Osteocyte (in vitro differentiated cells): Measurements from ENCODE around the gene ZNF222. TPM values are rescaled to one million over a fixed set of nuclear protein-coding genes. Genes with fewer than 3 reads are reported as not detected.

Experiments used
- DNase-seq: peaks from one replicate; pipeline ENCODE4 v3.0.0; 2021; ENCODE audit warnings: mixed read lengths; ENCODE audit not compliant: unreplicated experiment; ENCODE audit errors: extremely low spot score
- H3K27ac Mint-ChIP-seq: one replicate; pipeline ENCODE4 v1.8.0; 2021; ENCODE audit warnings: mild to moderate bottlenecking, mixed read lengths; ENCODE audit not compliant: unreplicated experiment
- H3K27me3 Mint-ChIP-seq: one replicate; pipeline ENCODE4 v1.8.0; 2021; ENCODE audit warnings: mixed read lengths; ENCODE audit not compliant: unreplicated experiment
- H3K36me3 Mint-ChIP-seq: one replicate; pipeline ENCODE4 v1.8.0; 2021; ENCODE audit warnings: mixed read lengths; ENCODE audit not compliant: unreplicated experiment
- H3K4me1 Mint-ChIP-seq: one replicate; pipeline ENCODE4 v1.8.0; 2021; ENCODE audit warnings: mixed read lengths; ENCODE audit not compliant: unreplicated experiment
- H3K4me3 Mint-ChIP-seq: one replicate; pipeline ENCODE4 v1.8.0; 2021; ENCODE audit warnings: mild to moderate bottlenecking, moderate library complexity, mixed read lengths; ENCODE audit not compliant: unreplicated experiment
- H3K9me3 Mint-ChIP-seq: one replicate; pipeline ENCODE4 v1.8.0; 2021; ENCODE audit warnings: mixed read lengths; ENCODE audit not compliant: unreplicated experiment
- total RNA-seq: library from RNA; stranded (reverse); gene quantifications from 2 replicates; pipeline ENCODE4 v1.2.1, GENCODE V29; 2021
- TF ChIP-seq, protein P1 (sequence below): fragments of 200-600 bp; sonication (generic); IDR thresholded peaks from 2 replicates; pipeline ENCODE4 v1.5.0; 2021; ENCODE audit warnings: antibody characterized with exemption, mild to moderate bottlenecking, moderate library complexity

The ZNF222 gene
- total RNA-seq, 1 donor from 2014 or later, result 6.1 TPM

- DNase-seq, result no peak
- TF ChIP-seq, protein P1, sequence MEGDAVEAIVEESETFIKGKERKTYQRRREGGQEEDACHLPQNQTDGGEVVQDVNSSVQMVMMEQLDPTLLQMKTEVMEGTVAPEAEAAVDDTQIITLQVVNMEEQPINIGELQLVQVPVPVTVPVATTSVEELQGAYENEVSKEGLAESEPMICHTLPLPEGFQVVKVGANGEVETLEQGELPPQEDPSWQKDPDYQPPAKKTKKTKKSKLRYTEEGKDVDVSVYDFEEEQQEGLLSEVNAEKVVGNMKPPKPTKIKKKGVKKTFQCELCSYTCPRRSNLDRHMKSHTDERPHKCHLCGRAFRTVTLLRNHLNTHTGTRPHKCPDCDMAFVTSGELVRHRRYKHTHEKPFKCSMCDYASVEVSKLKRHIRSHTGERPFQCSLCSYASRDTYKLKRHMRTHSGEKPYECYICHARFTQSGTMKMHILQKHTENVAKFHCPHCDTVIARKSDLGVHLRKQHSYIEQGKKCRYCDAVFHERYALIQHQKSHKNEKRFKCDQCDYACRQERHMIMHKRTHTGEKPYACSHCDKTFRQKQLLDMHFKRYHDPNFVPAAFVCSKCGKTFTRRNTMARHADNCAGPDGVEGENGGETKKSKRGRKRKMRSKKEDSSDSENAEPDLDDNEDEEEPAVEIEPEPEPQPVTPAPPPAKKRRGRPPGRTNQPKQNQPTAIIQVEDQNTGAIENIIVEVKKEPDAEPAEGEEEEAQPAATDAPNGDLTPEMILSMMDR, result no peak
- peaks cover 9% of the 10 kb centered on the region for H3K4me1 Mint-ChIP-seq
- no peak overlapping the region for H3K4me3 Mint-ChIP-seq
- no peaks in the 10 kb centered on the region for H3K27me3 Mint-ChIP-seq
- H3K27ac Mint-ChIP-seq, result no peak overlapping the region
- H3K9me3 Mint-ChIP-seq, result peaks cover 25% of the 10 kb centered on the region
- peaks cover 43% of the 10 kb centered on the region for H3K36me3 Mint-ChIP-seq
These were observed 27.4 kb upstream of the ZNF222 start for GRCh38 chr19:43997631-43998290.

- Mint-ChIP-seq H3K4me3 (peak overlapping the region; percentile 99), H3K36me3 (peaks cover 25% of the 10 kb centered on the region), H3K27me3 (no peaks in the 10 kb centered on the region), H3K9me3 (peaks cover 23% of the 10 kb centered on the region), H3K4me1 (peaks cover 18% of the 10 kb centered on the region), H3K27ac (peak overlapping the region; percentile 97)
- TF ChIP-seq, protein P1, result no peak
- no peak for DNase-seq
These were observed 23.0 kb upstream of the ZNF222 start for GRCh38 chr19:44002212-44002565.

DNA sequence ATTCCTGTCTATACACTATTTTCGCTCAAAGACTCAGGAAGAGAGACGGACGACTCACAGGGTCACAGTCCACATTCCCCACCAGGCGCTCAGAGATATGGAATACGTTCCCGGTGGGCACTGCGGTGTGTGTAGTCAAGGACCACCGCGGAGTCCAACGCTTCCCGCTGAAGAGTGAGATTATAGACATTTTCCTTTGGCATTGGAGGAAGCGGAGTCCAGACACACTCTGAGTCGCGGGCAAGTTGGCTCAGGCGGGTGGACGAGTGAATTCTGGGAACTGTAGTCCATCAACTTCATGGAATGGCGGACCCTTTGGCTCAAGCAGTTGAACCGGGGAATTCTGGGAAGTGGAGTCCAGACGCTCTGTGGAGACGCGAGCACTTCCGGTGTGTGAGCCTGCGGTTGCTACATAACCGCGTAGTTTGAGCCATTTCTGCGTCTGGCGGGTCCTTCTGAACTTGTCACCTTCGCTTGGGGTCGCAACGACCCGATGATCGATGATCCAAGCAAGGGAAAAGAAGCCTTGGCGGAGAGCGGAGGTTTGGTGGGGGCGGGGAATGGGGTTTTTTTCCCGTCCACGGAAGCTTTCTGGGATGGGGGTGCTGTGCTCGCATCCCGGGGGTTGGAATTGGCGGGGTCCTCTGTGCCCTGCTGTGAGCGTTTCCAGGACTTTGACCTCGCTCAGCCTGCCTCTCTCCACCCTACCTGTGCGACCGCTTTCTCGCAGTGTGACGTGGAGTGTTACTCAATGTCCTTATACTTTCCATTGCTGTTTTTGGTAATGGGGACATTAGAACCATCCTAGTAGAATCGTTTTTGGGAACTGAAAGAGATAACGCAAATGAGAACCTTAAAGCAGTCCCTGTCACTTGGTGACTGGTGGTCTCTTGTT is 22.4 kb upstream of the ZNF222 start, which contains the start of gene ZNF230:
Gene ZNF230, plus strand, starts transcription at position 392 of the 895 bp plus-strand sequence. CDS start 4,122 bp downstream, outside the sequence.
- peak within 1 kb of the TSS; percentile 97 for H3K27ac Mint-ChIP-seq
- peak; percentile 94 for DNase-seq
- H3K36me3 Mint-ChIP-seq, result peaks cover 26% of the 10 kb centered on the region
- no peaks in the 10 kb centered on the region for H3K27me3 Mint-ChIP-seq
- peaks cover 25% of the 10 kb centered on the region for H3K9me3 Mint-ChIP-seq
- peak within 1 kb of the TSS; percentile 99 for H3K4me3 Mint-ChIP-seq
- peaks cover 18% of the 10 kb centered on the region for H3K4me1 Mint-ChIP-seq
- TF ChIP-seq, protein P1, result no peak

DNA sequence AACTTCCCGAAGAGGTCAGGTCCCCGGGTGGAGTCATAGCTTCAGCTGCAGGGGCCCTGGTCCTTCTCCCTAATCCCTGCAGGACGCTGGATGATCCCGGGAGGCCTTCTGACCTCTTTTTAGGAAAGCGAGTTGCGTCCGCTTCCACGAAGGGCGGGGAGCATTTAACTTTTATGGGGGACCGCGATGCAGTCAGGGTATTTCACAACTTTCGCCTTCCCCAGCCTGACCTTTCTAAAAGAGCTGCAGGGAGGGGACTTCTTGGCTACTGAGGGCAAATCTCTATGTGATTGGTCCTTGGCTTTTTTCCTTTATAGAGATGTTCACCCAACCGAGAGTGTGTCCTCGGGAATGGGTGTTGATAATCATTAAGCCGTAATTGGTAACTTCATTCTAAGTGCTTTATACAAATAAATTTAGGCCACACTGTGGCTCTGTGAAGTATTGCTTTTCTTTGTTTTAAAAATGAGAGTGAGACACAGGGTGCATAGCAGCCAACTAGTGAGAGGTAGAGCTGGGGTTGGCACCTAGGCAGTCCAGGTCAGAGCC is 21.6 kb upstream of the ZNF222 start:
- H3K4me1 Mint-ChIP-seq, result peaks cover 18% of the 10 kb centered on the region
- no peak for DNase-seq
- H3K4me3 Mint-ChIP-seq, result peak overlapping the region; percentile 99
- H3K9me3 Mint-ChIP-seq, result peaks cover 25% of the 10 kb centered on the region
- TF ChIP-seq, protein P1, result no peak
- peak overlapping the region; percentile 97 for H3K27ac Mint-ChIP-seq
- no peaks in the 10 kb centered on the region for H3K27me3 Mint-ChIP-seq
- peaks cover 28% of the 10 kb centered on the region for H3K36me3 Mint-ChIP-seq

DNA sequence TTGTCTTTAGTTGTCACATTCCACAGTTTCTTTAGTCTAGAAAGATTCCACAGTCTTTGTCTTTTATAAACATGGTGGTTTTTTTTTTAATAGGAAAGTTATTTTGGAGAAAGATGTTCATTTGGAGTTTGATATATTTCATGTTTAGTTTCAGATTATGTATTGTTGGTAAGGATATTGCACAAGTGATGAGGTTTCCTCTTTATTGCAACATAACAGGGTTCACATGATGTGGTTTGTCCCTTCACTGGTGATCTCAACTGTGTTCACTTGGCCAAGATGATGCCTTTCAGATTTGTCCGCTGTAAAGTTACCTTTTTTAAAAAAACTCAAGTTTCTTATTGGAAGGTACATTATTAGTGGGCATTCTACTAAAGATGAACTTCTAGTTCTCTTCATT is 19.2 kb upstream of the ZNF222 start:
- Mint-ChIP-seq H3K27ac (no peak overlapping the region), H3K9me3 (peaks cover 34% of the 10 kb centered on the region), H3K4me1 (peaks cover 18% of the 10 kb centered on the region), H3K27me3 (no peaks in the 10 kb centered on the region), H3K36me3 (peaks cover 51% of the 10 kb centered on the region), H3K4me3 (no peak overlapping the region)
- DNase-seq, result no peak
- TF ChIP-seq, protein P1, result no peak
